ENCODE results near the gene TOMM70.

The TOMM70 gene

DNA sequence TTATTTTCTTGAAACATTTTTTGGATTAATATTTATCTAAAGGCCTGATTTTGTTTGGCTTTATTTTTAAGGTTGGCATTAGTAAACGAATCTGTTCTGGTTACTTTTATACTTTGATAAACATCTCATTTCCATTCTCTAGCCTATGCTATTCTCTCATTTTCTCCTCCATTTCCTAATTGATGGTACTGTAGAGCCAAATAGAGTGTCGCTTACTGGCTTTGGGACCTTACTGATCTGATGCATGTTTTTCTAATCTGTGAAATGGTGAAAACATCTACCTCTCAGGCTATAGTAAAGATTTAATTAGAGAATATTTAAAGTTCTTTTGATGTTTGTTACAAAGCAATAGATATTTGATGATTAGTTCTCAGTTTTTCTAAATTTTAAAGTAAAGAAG, 2.0 kb upstream of the TOMM70 start:
- no peak for DNase-seq (ENCODE audit: low read depth)
- peak overlapping the region; percentile 99 for H3K4me3 ChIP-seq (ENCODE audit: low read depth, low read length)
- TF ChIP-seq, protein P1, sequence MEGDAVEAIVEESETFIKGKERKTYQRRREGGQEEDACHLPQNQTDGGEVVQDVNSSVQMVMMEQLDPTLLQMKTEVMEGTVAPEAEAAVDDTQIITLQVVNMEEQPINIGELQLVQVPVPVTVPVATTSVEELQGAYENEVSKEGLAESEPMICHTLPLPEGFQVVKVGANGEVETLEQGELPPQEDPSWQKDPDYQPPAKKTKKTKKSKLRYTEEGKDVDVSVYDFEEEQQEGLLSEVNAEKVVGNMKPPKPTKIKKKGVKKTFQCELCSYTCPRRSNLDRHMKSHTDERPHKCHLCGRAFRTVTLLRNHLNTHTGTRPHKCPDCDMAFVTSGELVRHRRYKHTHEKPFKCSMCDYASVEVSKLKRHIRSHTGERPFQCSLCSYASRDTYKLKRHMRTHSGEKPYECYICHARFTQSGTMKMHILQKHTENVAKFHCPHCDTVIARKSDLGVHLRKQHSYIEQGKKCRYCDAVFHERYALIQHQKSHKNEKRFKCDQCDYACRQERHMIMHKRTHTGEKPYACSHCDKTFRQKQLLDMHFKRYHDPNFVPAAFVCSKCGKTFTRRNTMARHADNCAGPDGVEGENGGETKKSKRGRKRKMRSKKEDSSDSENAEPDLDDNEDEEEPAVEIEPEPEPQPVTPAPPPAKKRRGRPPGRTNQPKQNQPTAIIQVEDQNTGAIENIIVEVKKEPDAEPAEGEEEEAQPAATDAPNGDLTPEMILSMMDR (IDR thresholded peaks at IDR 0.05; ENCODE audit: low read depth, low read length, missing control alignments): no peak

DNA sequence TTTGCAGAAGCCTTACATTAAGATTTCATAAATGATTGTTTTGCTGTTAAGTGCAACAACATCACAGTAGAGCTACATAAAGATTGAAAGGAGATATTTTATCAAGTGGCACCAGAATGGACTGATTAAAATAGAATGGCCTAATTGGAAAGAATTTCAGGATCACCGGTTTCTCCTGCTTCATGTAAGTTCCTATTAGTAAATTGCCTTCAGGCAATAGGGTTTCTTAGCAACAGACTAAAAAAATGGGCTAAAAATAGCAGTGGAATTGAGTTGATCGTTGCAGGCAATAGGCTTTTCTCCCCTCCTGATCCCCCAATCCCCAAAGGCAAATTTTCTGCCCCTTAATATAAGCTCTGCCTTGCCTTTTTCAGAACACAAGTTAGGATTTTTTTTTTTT, 1.4 kb upstream of the TOMM70 start:
- TF ChIP-seq, protein P1 (IDR thresholded peaks at IDR 0.05; ENCODE audit: low read depth, low read length, missing control alignments): no peak
- H3K4me3 ChIP-seq (ENCODE audit: low read depth, low read length): peak overlapping the region; percentile 99
- DNase-seq (ENCODE audit: low read depth): no peak

DNA sequence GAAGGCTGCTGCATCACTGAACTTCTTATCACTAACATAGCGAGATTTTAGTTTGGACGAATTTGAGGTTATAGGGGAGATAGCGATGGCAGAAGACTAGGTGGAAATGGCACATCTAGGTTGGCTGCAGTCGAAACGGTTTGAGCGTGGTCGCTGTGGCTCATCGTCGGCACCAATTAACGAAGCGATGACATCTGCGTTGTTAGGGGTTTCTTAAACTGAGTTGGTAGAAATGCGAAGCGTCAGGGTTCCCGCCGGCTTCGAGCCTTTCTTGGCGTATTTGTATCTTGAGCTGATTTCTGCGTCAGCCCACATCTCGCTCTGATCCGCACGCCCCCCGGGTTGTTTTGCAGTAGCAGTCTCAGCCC, 769 bp upstream of the TOMM70 start:
- TF ChIP-seq, protein P1 (IDR thresholded peaks at IDR 0.05; ENCODE audit: low read depth, low read length, missing control alignments): no peak
- H3K4me3 ChIP-seq (ENCODE audit: low read depth, low read length): peak overlapping the region; percentile 99
- peak; percentile 29 for DNase-seq (ENCODE audit: low read depth)

DNA sequence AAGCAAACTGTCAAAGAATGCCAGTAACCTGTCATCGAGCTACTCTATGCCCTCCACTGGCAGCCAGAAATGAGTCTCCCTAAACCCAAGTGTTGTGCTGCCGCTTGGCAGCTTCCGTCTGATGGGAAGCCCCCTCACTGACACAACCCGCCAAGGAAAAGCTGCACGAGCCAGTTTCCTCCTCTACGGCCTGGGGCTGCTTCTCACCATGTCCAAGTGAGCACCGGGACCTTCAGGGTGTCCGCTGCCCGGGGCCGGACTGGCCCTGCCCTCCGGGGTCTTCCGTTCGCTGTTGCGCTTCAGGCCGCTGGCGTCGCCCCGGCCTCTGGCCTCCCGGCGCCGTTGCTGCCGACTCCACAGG, 490 bp downstream of the TOMM70 start:
- DNase-seq (ENCODE audit: low read depth): peak; percentile 8
- H3K4me3 ChIP-seq (ENCODE audit: low read depth, low read length): peak overlapping the region; percentile 99
- TF ChIP-seq, protein P1 (IDR thresholded peaks at IDR 0.05; ENCODE audit: low read depth, low read length, missing control alignments): no peak

DNA sequence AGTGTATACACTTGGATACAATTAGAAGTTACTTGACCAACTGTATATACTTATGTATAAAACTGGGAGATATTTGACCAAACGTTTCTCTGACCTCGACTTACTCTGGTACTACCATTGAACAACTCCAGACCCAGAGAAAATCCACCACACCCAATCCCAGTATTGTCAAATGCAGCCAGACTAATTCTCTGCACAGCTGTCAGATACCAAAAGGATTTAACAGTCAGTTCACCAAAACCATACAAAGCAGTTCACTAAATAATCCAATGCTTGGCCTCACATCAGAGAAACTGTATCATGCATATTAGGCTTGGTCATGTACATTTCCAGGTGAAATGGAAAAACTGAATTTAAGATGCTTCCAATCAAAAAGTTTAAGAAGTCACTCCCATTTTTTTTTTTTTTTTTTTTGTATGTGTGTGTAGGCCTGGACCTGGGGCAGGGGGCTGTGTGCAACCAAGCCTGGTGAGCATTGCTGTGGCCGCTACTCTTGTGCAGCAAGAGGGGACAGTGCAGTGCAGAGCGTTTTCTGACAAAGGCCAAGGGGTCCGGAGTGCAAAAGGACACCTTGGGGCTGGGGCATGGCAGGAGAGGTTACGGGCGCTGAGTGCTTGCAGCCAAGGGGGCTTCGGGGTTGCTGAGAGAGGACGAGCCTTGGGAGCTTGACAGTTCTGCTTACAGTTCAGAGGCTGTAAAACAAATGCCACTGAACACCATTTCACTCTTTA, 1.4 kb downstream of the TOMM70 start:
- H3K4me3 ChIP-seq (ENCODE audit: low read depth, low read length): peak overlapping the region; percentile 99
- TF ChIP-seq, protein P1 (IDR thresholded peaks at IDR 0.05; ENCODE audit: low read depth, low read length, missing control alignments): no peak
- no peak for DNase-seq (ENCODE audit: low read depth)

DNA sequence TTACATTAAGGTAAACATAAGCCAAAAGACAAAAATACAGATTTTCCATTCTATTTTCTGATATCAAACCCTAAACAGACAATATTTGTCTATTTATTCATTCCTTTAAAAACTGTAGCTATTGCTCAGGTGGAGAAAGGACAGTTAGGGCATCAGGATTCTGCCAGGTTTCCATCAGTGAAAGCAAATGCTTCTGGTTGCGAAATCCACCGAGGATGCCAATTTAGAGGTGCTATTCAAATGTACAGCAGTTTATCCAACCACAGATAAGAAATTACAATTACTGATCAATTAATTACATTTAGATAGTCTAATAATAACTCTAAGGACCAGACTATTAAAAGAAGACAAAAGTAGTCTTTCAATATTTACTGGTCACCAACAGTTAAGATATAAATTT, 3.9 kb downstream of the TOMM70 start:
- DNase-seq (ENCODE audit: low read depth): no peak
- TF ChIP-seq, protein P1 (IDR thresholded peaks at IDR 0.05; ENCODE audit: low read depth, low read length, missing control alignments): no peak
- H3K4me3 ChIP-seq (ENCODE audit: low read depth, low read length): no peak overlapping the region

Data from GM12864 (cell line).